ENCODE data around the gene SCN2A. TPM values are rescaled to one million over a fixed set of nuclear protein-coding genes. Genes with fewer than 3 reads are reported as not detected.

Gene SCN2A
- total RNA-seq, 1 experiment from 2014 or later, result not detected

DNA sequence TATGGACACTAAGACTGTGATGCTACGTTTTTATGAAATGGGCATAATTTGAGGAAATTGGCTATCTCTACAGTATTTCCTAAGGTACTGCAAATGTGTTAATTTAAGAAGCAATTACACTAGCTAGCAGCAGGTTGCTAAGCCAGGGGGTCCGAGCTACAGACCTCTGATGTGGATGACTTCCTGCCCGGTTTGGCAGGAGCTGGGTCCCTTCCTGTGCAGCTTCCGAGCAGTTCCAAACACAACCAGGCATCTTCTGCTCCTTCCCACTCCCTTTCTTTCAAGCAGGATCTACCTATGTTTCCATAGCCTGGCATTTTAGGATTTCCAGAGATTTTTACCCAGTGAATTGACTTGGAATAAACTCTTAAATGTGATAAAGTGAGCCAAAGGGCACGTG is 55.7 kb downstream of the SCN2A start:
- Mint-ChIP-seq H3K27me3 (ENCODE audit: insufficient read depth, unreplicated experiment) (peaks cover 15% of the 10 kb centered on the region), H3K27ac (ENCODE audit: unreplicated experiment) (no peak overlapping the region), H3K4me1 (ENCODE audit: low read depth, unreplicated experiment) (no peaks in the 10 kb centered on the region), H3K9me3 (ENCODE audit: unreplicated experiment) (no peaks in the 10 kb centered on the region), H3K4me3 (ENCODE audit: unreplicated experiment) (no peak overlapping the region), H3K36me3 (ENCODE audit: insufficient read depth, unreplicated experiment) (no peaks in the 10 kb centered on the region)
- H3K4me3 ChIP-seq (ENCODE audit: low read depth, low read length), result no peak overlapping the region
- H3K36me3 ChIP-seq (ENCODE audit: control insufficient read depth, insufficient read depth, low read length), result no peaks in the 10 kb centered on the region
- POLR2A ChIA-PET, result no interaction called here
- CTCF ChIA-PET, result no interaction called here
- H3K9me3 ChIP-seq, result no peaks in the 10 kb centered on the region
- no peaks in the 10 kb centered on the region for H3K4me1 ChIP-seq
- no TSS peak for BruUV-seq (replicated peaks)
- intact Hi-C loops (cut with micrococcal nuclease; ENCODE audit: unreplicated experiment), result no loop called here
- no peak for DNase-seq
- no peaks in the 10 kb centered on the region for H3K27me3 ChIP-seq (replicated peaks; ENCODE audit: control insufficient read depth, insufficient read depth, low read length)
- TF ChIP-seq, protein P1, sequence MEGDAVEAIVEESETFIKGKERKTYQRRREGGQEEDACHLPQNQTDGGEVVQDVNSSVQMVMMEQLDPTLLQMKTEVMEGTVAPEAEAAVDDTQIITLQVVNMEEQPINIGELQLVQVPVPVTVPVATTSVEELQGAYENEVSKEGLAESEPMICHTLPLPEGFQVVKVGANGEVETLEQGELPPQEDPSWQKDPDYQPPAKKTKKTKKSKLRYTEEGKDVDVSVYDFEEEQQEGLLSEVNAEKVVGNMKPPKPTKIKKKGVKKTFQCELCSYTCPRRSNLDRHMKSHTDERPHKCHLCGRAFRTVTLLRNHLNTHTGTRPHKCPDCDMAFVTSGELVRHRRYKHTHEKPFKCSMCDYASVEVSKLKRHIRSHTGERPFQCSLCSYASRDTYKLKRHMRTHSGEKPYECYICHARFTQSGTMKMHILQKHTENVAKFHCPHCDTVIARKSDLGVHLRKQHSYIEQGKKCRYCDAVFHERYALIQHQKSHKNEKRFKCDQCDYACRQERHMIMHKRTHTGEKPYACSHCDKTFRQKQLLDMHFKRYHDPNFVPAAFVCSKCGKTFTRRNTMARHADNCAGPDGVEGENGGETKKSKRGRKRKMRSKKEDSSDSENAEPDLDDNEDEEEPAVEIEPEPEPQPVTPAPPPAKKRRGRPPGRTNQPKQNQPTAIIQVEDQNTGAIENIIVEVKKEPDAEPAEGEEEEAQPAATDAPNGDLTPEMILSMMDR (IDR thresholded peaks at IDR 0.05; ENCODE audit: insufficient read depth in 1 of 2, low read depth in 1 of 2, low read length in 1 of 2, severe bottlenecking in 1 of 2, unreplicated experiment in 1 of 2), result no peak

DNA sequence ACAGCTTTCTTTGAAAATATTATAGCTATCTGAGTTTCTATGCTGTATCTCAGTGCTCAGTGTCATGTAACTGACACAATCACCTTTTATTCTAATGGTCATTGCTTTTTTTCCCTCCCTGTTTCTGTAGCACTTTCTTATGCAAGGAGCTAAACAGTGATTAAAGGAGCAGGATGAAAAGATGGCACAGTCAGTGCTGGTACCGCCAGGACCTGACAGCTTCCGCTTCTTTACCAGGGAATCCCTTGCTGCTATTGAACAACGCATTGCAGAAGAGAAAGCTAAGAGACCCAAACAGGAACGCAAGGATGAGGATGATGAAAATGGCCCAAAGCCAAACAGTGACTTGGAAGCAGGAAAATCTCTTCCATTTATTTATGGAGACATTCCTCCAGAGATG is 56.4 kb downstream of the SCN2A start:
- DNase-seq, result no peak
- Histone ChIP-seq H3K4me1 (no peaks in the 10 kb centered on the region), H3K4me3 (ENCODE audit: low read depth, low read length) (no peak overlapping the region), H3K9me3 (no peaks in the 10 kb centered on the region), H3K27me3 (replicated peaks; ENCODE audit: control insufficient read depth, insufficient read depth, low read length) (no peaks in the 10 kb centered on the region), H3K36me3 (ENCODE audit: control insufficient read depth, insufficient read depth, low read length) (no peaks in the 10 kb centered on the region)
- no peaks in the 10 kb centered on the region for H3K36me3 Mint-ChIP-seq (ENCODE audit: insufficient read depth, unreplicated experiment)
- TF ChIP-seq, protein P1 (IDR thresholded peaks at IDR 0.05; ENCODE audit: insufficient read depth in 1 of 2, low read depth in 1 of 2, low read length in 1 of 2, severe bottlenecking in 1 of 2, unreplicated experiment in 1 of 2), result no peak
- ChIA-PET CTCF (interaction anchor here (1.0 kb wide), 1 partner anchor 303 kb away, joined by 3 read pairs; no protein-coding TSS in a partner anchor), POLR2A (no interaction called here)
- intact Hi-C loops (cut with micrococcal nuclease; ENCODE audit: unreplicated experiment), result no loop called here
- peaks cover 15% of the 10 kb centered on the region for H3K27me3 Mint-ChIP-seq (ENCODE audit: insufficient read depth, unreplicated experiment)
- no peaks in the 10 kb centered on the region for H3K9me3 Mint-ChIP-seq (ENCODE audit: unreplicated experiment)
- H3K4me3 Mint-ChIP-seq (ENCODE audit: unreplicated experiment), result no peak overlapping the region
- H3K27ac Mint-ChIP-seq (ENCODE audit: unreplicated experiment), result no peak overlapping the region
- BruUV-seq (replicated peaks), result no TSS peak
- H3K4me1 Mint-ChIP-seq (ENCODE audit: low read depth, unreplicated experiment), result no peaks in the 10 kb centered on the region

DNA sequence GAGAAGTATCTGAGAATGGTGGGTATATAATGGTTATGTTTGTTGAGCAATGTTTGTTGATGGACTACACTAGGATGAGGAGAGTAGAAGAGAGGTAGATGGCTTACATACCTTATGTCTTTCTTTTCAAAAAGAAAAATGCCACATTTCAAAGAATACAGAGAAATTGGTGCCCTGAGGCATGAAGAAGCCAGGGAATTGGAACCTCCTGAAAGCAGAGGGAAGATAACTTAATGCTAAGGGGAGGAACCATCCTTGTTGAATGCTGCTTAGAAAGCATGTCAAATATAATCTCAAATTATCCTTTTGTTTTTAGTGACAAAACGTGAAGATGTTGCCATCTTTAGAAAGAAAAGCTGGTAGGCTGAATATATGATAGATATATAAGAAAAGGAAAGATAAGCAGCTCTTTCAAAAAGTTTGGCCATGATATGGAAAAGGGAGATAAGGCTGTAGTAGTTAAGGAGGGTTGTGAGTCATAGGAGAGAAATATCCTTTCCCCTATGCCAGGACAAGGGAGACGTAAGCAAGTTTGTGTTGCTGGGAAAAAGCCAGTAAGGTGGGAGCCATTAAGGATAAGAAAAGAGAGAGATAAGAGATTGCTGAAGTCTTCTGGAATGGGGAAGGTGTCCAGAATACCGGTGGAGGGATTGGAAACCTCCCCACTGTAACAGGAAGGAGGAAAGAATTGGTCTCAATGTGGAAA is 66.3 kb downstream of the SCN2A start:
- no peaks in the 10 kb centered on the region for H3K9me3 ChIP-seq
- no peak for DNase-seq
- BruUV-seq (replicated peaks), result no TSS peak
- no peaks in the 10 kb centered on the region for H3K36me3 ChIP-seq (ENCODE audit: control insufficient read depth, insufficient read depth, low read length)
- CTCF ChIA-PET, result interaction anchor here (1.1 kb wide), 1 partner anchor 313 kb away, joined by 3 read pairs; no protein-coding TSS in a partner anchor
- TF ChIP-seq, protein P1 (IDR thresholded peaks at IDR 0.05; ENCODE audit: insufficient read depth in 1 of 2, low read depth in 1 of 2, low read length in 1 of 2, severe bottlenecking in 1 of 2, unreplicated experiment in 1 of 2), result no peak
- POLR2A ChIA-PET, result no interaction called here
- Mint-ChIP-seq H3K9me3 (ENCODE audit: unreplicated experiment) (no peaks in the 10 kb centered on the region), H3K4me1 (ENCODE audit: low read depth, unreplicated experiment) (peaks cover 8% of the 10 kb centered on the region), H3K27me3 (ENCODE audit: insufficient read depth, unreplicated experiment) (no peaks in the 10 kb centered on the region), H3K4me3 (ENCODE audit: unreplicated experiment) (no peak overlapping the region), H3K36me3 (ENCODE audit: insufficient read depth, unreplicated experiment) (no peaks in the 10 kb centered on the region), H3K27ac (ENCODE audit: unreplicated experiment) (no peak overlapping the region)
- no peak overlapping the region for H3K4me3 ChIP-seq (ENCODE audit: low read depth, low read length)
- intact Hi-C loops (cut with micrococcal nuclease; ENCODE audit: unreplicated experiment), result loop anchor here (1.0 to 5.0 kb wide), 3 partner anchors 66 to 313 kb away; partner anchors contain the start of gene SCN2A
- H3K27me3 ChIP-seq (replicated peaks; ENCODE audit: control insufficient read depth, insufficient read depth, low read length), result no peaks in the 10 kb centered on the region
- 0 out of 2 replicates have a peak, but pooled peaks cover 4% of the 10 kb centered on the region for H3K4me1 ChIP-seq

Data from Caco-2 (cell line).